DOHH2 (cell line): ENCODE measurements around the gene MAMDC4.

Experiments used
- H3F3A ChIP-seq: fragments of 200-600 bp; sonication (generic), shearing (Covaris generic); 2 replicates; pipeline ENCODE4 v1.6.0; 2016; ENCODE audit warnings: antibody characterized with exemption, mild to moderate bottlenecking; ENCODE audit not compliant: control insufficient read depth, insufficient read depth
- H3K27ac ChIP-seq: fragments of 200-600 bp; sonication (generic); 2 replicates; pipeline ENCODE4 v1.5.1; 2014; ENCODE audit warnings: low read depth, mild to moderate bottlenecking, low read length, moderate library complexity
- H3K27me3 ChIP-seq: fragments of 200-600 bp; sonication (generic); 2 replicates; pipeline ENCODE4 v1.6.1; 2014; ENCODE audit warnings: mild to moderate bottlenecking, low read length, mixed read lengths; ENCODE audit not compliant: control insufficient read depth
- H3K36me3 ChIP-seq: fragments of 200-600 bp; sonication (generic); 2 replicates; pipeline ENCODE4 v1.6.1; 2014; ENCODE audit warnings: mild to moderate bottlenecking, low read length, moderate library complexity, mixed read lengths; ENCODE audit not compliant: control insufficient read depth
- H3K4me1 ChIP-seq: fragments of 200-600 bp; sonication (generic); 2 replicates; pipeline ENCODE4 v1.6.1; 2014; ENCODE audit warnings: mild to moderate bottlenecking, low read length, mixed read lengths; ENCODE audit not compliant: control insufficient read depth
- H3K4me2 ChIP-seq: fragments of 200-600 bp; sonication (generic); 2 replicates; pipeline ENCODE4 v1.6.0; 2014; ENCODE audit warnings: mild to moderate bottlenecking, low read length, moderate library complexity
- H3K4me3 ChIP-seq: fragments of 200-600 bp; sonication (generic); 2 replicates; pipeline ENCODE4 v1.5.1; 2014; ENCODE audit warnings: mild to moderate bottlenecking, low read length, mixed read lengths
- H3K79me2 ChIP-seq: fragments of 200-600 bp; sonication (generic); 2 replicates; pipeline ENCODE4 v1.6.1; 2014; ENCODE audit warnings: mild to moderate bottlenecking, low read length, mixed read lengths; ENCODE audit not compliant: control insufficient read depth
- H3K9me2 ChIP-seq: fragments of 200-600 bp; sonication (generic); replicated peaks from 2 replicates; pipeline ENCODE4 v1.6.1; 2014; ENCODE audit warnings: mild to moderate bottlenecking, low read length, mixed read lengths; ENCODE audit not compliant: control insufficient read depth
- H3K9me3 ChIP-seq: fragments of 200-600 bp; sonication (generic); 2 replicates; pipeline ENCODE4 v1.6.1; 2014; ENCODE audit warnings: antibody characterized with exemption, low read length, mixed read lengths; ENCODE audit not compliant: control insufficient read depth, insufficient read depth
- H4K20me1 ChIP-seq: fragments of 200-600 bp; sonication (generic); 2 replicates; pipeline ENCODE4 v1.6.0; 2014; ENCODE audit warnings: low read depth, mild to moderate bottlenecking, antibody characterized with exemption, low read length, moderate library complexity; ENCODE audit not compliant: control insufficient read depth, insufficient read depth
- EZH2phosphoT487 ChIP-seq: fragments of 200-600 bp; sonication (generic); IDR thresholded peaks from 2 replicates; pipeline ENCODE4 v1.6.1; 2017; ENCODE audit warnings: borderline replicate concordance, mild to moderate bottlenecking, antibody characterized with exemption, low read length, moderate library complexity, mixed read lengths
- TF ChIP-seq, protein P1 (sequence below): fragments of 200-600 bp; sonication (generic); IDR thresholded peaks from one replicate; pipeline ENCODE4 v1.5.1; 2014; ENCODE audit warnings: antibody characterized with exemption, mild to moderate bottlenecking, low read depth, low read length; ENCODE audit not compliant: poor library complexity, severe bottlenecking

MAMDC4 gene

DNA sequence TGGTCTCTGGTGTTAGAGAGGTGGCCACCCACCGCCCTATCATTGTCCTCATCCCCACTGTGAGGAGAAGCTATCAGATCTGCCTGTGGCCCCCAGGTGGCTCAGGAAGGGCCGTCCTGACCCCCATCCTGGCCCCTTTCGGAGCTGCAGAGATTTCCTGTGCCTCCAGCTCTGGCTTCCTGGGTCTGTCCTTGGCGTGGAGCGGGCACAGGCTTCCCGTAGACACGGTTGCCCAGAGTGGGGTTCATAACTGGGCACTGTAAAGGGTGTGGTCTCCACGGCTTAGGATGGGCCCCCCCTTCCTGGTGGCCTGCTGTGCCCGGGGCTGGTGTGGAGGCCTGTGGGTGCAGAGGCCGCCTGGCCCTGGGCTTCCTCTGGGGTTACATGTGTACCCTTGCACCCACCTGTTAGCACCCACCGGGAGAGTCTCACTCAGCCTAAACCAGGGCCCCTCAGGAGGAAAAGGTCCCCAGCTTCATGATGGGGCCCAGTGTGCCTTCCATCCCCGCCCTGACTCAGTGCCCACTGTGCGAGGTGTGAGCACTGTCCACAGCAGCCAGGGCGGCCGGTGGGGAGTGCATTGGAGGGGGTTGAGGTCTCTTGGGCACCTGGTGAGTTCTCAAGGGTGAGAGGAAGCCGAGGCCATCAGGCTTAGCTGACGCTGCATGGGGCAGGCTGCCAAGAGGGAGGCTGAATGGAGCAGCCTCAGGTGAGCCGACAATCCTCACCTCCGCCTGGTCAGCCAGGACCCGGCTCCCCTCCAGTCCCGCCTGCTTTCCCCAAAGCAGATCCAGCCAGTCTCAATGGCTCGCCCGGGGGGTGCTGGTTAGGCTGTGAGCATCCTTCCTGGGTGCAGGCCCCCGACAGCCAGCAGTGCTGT lies 25.2 kb upstream of the MAMDC4 start:
- no peak overlapping the region for H3K4me3 ChIP-seq
- H3F3A ChIP-seq = no peaks in the 10 kb centered on the region
- peaks cover 7% of the 10 kb centered on the region for H3K79me2 ChIP-seq
- peaks cover 85% of the 10 kb centered on the region for H3K36me3 ChIP-seq
- no peaks in the 10 kb centered on the region for H3K27me3 ChIP-seq
- H4K20me1 ChIP-seq = no peaks in the 10 kb centered on the region; the same call in 1 of the 2 replicates
- H3K9me3 ChIP-seq = no peaks in the 10 kb centered on the region
- TF ChIP-seq EZH2phosphoT487 = no peak
- TF ChIP-seq, protein P1, sequence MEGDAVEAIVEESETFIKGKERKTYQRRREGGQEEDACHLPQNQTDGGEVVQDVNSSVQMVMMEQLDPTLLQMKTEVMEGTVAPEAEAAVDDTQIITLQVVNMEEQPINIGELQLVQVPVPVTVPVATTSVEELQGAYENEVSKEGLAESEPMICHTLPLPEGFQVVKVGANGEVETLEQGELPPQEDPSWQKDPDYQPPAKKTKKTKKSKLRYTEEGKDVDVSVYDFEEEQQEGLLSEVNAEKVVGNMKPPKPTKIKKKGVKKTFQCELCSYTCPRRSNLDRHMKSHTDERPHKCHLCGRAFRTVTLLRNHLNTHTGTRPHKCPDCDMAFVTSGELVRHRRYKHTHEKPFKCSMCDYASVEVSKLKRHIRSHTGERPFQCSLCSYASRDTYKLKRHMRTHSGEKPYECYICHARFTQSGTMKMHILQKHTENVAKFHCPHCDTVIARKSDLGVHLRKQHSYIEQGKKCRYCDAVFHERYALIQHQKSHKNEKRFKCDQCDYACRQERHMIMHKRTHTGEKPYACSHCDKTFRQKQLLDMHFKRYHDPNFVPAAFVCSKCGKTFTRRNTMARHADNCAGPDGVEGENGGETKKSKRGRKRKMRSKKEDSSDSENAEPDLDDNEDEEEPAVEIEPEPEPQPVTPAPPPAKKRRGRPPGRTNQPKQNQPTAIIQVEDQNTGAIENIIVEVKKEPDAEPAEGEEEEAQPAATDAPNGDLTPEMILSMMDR = no peak
- no peaks in the 10 kb centered on the region for H3K4me1 ChIP-seq
- H3K4me2 ChIP-seq = no peak overlapping the region
- H3K27ac ChIP-seq = no peak overlapping the region
- no peaks in the 10 kb centered on the region for H3K9me2 ChIP-seq

DNA sequence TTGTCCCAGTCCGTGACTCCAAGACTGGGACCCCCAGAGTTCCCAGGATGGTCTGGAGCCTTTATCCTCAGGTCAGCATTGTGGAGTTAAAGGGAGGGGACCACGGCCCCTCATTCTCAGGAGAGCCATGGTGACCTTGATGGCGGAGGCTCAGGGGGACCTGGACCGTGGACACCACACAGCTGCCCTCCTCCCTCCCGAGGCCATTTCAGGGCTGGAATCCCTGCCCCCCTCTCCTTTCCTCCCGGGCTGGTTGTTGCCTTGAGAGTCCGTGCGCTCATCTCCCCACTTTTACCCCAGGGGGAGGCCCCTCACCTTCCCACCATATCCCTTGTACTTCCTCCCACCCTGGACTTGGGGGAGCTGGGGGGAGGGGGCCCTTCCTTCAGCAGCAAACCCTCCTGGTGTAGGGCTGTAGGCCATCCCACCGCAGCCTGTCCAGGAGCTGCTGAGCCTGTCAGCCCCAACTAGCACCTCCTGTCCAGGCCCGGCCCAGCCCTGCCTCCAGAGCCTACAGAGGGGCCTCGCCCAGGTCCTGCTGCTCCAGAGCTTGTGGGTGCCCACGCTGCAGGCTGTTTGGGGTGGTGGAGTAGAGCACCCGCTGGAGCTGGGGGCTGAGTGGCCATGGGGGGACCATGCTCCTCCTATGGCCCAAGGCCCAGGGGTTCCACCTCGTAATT lies 24.2 kb upstream of the MAMDC4 start:
- no peaks in the 10 kb centered on the region; the same call in none of the 2 replicates for H3K79me2 ChIP-seq
- TF ChIP-seq, protein P1 = no peak
- TF ChIP-seq EZH2phosphoT487 = no peak
- H3K9me2 ChIP-seq = no peaks in the 10 kb centered on the region
- H3F3A ChIP-seq = no peaks in the 10 kb centered on the region
- H3K27me3 ChIP-seq = no peaks in the 10 kb centered on the region
- peaks cover 94% of the 10 kb centered on the region for H3K36me3 ChIP-seq
- H3K4me2 ChIP-seq = no peak overlapping the region
- H3K4me1 ChIP-seq = no peaks in the 10 kb centered on the region
- no peak overlapping the region for H3K27ac ChIP-seq
- H4K20me1 ChIP-seq = no peaks in the 10 kb centered on the region; the same call in 1 of the 2 replicates
- H3K4me3 ChIP-seq = no peak overlapping the region
- H3K9me3 ChIP-seq = no peaks in the 10 kb centered on the region

DNA sequence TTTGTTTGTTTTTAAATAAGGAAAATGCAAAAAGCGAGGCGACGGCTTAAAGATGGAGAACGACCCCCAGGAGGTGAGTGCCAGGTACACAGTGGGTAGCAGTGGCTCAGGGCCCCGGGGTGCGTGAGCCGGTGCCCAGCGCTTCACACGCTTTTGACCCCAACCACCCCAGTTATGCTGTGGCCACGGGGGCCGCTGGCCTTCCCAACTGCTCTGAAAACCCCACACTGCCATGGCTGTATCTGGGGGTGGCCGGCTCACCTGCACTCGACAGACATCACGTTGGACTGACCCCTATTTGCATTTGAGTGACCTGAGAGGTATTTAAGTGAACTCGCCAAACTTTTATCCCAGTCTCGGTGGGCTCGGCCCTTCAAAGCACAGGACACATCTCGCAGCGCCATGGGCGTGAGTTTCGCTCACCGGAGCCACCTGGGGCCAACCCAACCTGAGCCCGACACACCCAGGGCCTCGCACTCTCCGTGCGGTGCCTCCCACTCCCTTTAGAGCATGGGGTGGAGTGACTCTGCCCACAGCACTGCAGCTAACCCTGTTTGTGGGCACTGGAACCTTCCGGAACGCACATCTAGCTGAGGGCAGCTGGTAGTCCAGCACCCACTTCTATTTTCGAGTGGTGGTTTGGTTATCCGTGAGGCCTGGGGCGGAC lies 23.5 kb upstream of the MAMDC4 start:
- Histone ChIP-seq H3K36me3 (peaks cover 88% of the 10 kb centered on the region), H3K4me3 (no peak overlapping the region)

More for the DNA sequence above, 23.5 kb upstream of the MAMDC4 start:
- Histone ChIP-seq H3K79me2 (no peaks in the 10 kb centered on the region; the same call in 1 of the 2 replicates), H3K27ac (no peak overlapping the region), H3K4me1 (no peaks in the 10 kb centered on the region), H3K27me3 (no peaks in the 10 kb centered on the region), H4K20me1 (no peaks in the 10 kb centered on the region; the same call in 1 of the 2 replicates), H3K4me2 (no peak overlapping the region), H3K9me2 (no peaks in the 10 kb centered on the region), H3K9me3 (no peaks in the 10 kb centered on the region), H3F3A (no peaks in the 10 kb centered on the region)
- TF ChIP-seq, protein P1 = no peak
- TF ChIP-seq EZH2phosphoT487 = no peak
